ENCODE measurements around the gene FTSJ3. TPM values are rescaled to one million over a fixed set of nuclear protein-coding genes. Genes with fewer than 3 reads are reported as not detected.

Gene FTSJ3
- total and polyA plus RNA-seq, 2 of the 13 experiments (the other 11 are each of a cell fraction or from before 2014, with no cell fraction given), result 26.0 to 64.2 TPM

- peak; percentile 21; the same call in 1 of the 2 replicates for TF ChIP-seq ZFP90 (CRISPR knock-in tag; IDR thresholded peaks at IDR 0.05; ENCODE audit: borderline replicate concordance)
- 0 out of 2 replicates have a peak, but pooled peaks have one; percentile 10 for TF ChIP-seq AHR (CRISPR knock-in tag; IDR thresholded peaks at IDR 0.05)
- TF ChIP-seq EP300 (IDR thresholded peaks at IDR 0.05; ENCODE audit: low read depth in 2 of 2, low read length in 2 of 2), result 0 out of 4 replicates have a peak, but pooled peaks of 1 of the 2 experiments have one; percentile 8
- no peak for TF ChIP-seq EP300 (CRISPR knock-in tag; IDR thresholded peaks at IDR 0.05; ENCODE audit: borderline replicate concordance)
- no peak for TF ChIP-seq EHMT2 (IDR thresholded peaks at IDR 0.05; ENCODE audit: borderline replicate concordance, low read depth, low read length)
- TF ChIP-seq NR2F6 (IDR thresholded peaks at IDR 0.05), result no peak
- no peak for TF ChIP-seq NR2F6 (CRISPR knock-in tag; IDR thresholded peaks at IDR 0.05)
- 0 out of 2 replicates have a peak, but pooled peaks have one; percentile 10 for TF ChIP-seq RXRA (CRISPR knock-in tag; IDR thresholded peaks at IDR 0.05)
- no peak for TF ChIP-seq ZNF430 (CRISPR knock-in tag; IDR thresholded peaks at IDR 0.05)
- no peak for TF ChIP-seq RFX1 (IDR thresholded peaks at IDR 0.05)
- no peak for TF ChIP-seq MTA3 (CRISPR knock-in tag; IDR thresholded peaks at IDR 0.05)
- TF ChIP-seq ZNF598 (CRISPR knock-in tag; IDR thresholded peaks at IDR 0.05; ENCODE audit: borderline replicate concordance), result 0 out of 2 replicates have a peak, but pooled peaks have one; percentile 3
- TF ChIP-seq NR0B2 (CRISPR knock-in tag; IDR thresholded peaks at IDR 0.05), result 0 out of 2 replicates have a peak, but pooled peaks have one; percentile 10
- 0 out of 2 replicates have a peak, but pooled peaks have one; percentile 2 for TF ChIP-seq MXD3 (CRISPR knock-in tag; IDR thresholded peaks at IDR 0.05)
- peak; percentile 6; the same call in 1 of the 2 replicates for TF ChIP-seq MEIS2 (CRISPR knock-in tag; IDR thresholded peaks at IDR 0.05)
- 0 out of 2 replicates have a peak, but pooled peaks have one; percentile 67 for TF ChIP-seq ZNF510 (CRISPR knock-in tag; IDR thresholded peaks at IDR 0.05; ENCODE audit: low read depth)
- TF ChIP-seq ZNF777 (CRISPR knock-in tag; IDR thresholded peaks at IDR 0.05), result 0 out of 2 replicates have a peak, but pooled peaks have one; percentile 2
- TF ChIP-seq ZNF530 (CRISPR knock-in tag; IDR thresholded peaks at IDR 0.05; ENCODE audit: low read depth), result 0 out of 2 replicates have a peak, but pooled peaks have one; percentile 64
- TF ChIP-seq ARNT2 (CRISPR knock-in tag; IDR thresholded peaks at IDR 0.05; ENCODE audit: low read depth), result 0 out of 2 replicates have a peak, but pooled peaks have one; percentile 5
- TF ChIP-seq NCOA1 (CRISPR knock-in tag; IDR thresholded peaks at IDR 0.05), result 0 out of 2 replicates have a peak, but pooled peaks have one; percentile 73
- peak; percentile 26; the same call in 1 of the 2 replicates for TF ChIP-seq PAX8 (CRISPR knock-in tag; IDR thresholded peaks at IDR 0.05; ENCODE audit: borderline replicate concordance)
- TF ChIP-seq ZNF431 (CRISPR knock-in tag; IDR thresholded peaks at IDR 0.05; ENCODE audit: borderline replicate concordance, low read depth), result 0 out of 2 replicates have a peak, but pooled peaks have one; percentile 41
- no peak for TF ChIP-seq ZNF562 (CRISPR knock-in tag; IDR thresholded peaks at IDR 0.05; ENCODE audit: borderline replicate concordance)
- no peak for TF ChIP-seq ZNF12 (CRISPR knock-in tag; IDR thresholded peaks at IDR 0.05)
- 0 out of 2 replicates have a peak, but pooled peaks have one; percentile 3 for TF ChIP-seq TRAFD1 (CRISPR knock-in tag; IDR thresholded peaks at IDR 0.05; ENCODE audit: borderline replicate concordance)
- TF ChIP-seq ZMYM3 (CRISPR knock-in tag; IDR thresholded peaks at IDR 0.05), result peak; percentile 48; the same call in 1 of the 2 replicates
- no peak for TF ChIP-seq MATR3 (CRISPR knock-in tag; IDR thresholded peaks at IDR 0.05)
- TF ChIP-seq ZNF263 (CRISPR knock-in tag; IDR thresholded peaks at IDR 0.05), result 0 out of 2 replicates have a peak, but pooled peaks have one; percentile 8
Measured at GRCh38 chr17:63827801-63828221, 348 bp upstream of the FTSJ3 start (continued).

All from HepG2 (cell line).